Naive thymus-derived CD8-positive, alpha-beta T cell (primary cell): Measurements from ENCODE around the gene WBP2. TPM values are rescaled to one million over a fixed set of nuclear protein-coding genes. Genes with fewer than 3 reads are reported as not detected.

Experiments
- ATAC-seq, 2 donors: fragments of 150-1000 bp; cut with Tn5 transposase in 1 of 2; sonication (Bioruptor Pico), chemical (Tn5 transposase) in 1 of 2; 1 replicate in 1 of 2; 2 replicates in 1 of 2; pipeline ENCODE4 v1.10.0; 2021; ENCODE audit warnings: mild to moderate bottlenecking in 2 of 2, moderate library complexity in 2 of 2
- POLR2A ChIA-PET: fragments of 350-600 bp; sonication (Branson Sonifier 250); formaldehyde crosslinking; loops from one replicate; lab custom pipeline; 2021; ENCODE audit warnings: antibody characterized with exemption; lab: Charles Lee
- DNase-seq, 10 donors: peaks; one replicate each; pipeline versions ENCODE4 v3.0.0 to v3.0.0-alpha.2; 2020 to 2022
- H3K27ac Mint-ChIP-seq, 10 donors: one replicate each; pipeline ENCODE4 v1.8.0; 2020 to 2022; ENCODE audit warnings: mild to moderate bottlenecking in 10 of 10, mixed read lengths in 10 of 10, moderate library complexity in 4 of 10, inconsistent platforms in 1 of 10
- H3K27me3 Mint-ChIP-seq, 5 donors: one replicate each; pipeline ENCODE4 v1.8.0; 2021 to 2022; ENCODE audit warnings: mixed read lengths in 5 of 5
- H3K36me3 Mint-ChIP-seq, 3 donors: one replicate each; pipeline ENCODE4 v1.8.0; 2020 to 2022; ENCODE audit warnings: mixed read lengths in 3 of 3, mild to moderate bottlenecking in 2 of 3, inconsistent platforms in 1 of 3
- H3K4me1 Mint-ChIP-seq, 4 donors: one replicate each; pipeline ENCODE4 v1.8.0; 2021 to 2022; ENCODE audit warnings: mixed read lengths in 4 of 4
- H3K4me3 Mint-ChIP-seq, 10 donors: one replicate each; pipeline ENCODE4 v1.8.0; 2020 to 2022; ENCODE audit warnings: mild to moderate bottlenecking in 10 of 10, mixed read lengths in 10 of 10, moderate library complexity in 6 of 10, inconsistent platforms in 1 of 10
- H3K9me3 Mint-ChIP-seq, 9 donors: one replicate each; pipeline ENCODE4 v1.8.0; 2020 to 2022; ENCODE audit warnings: mixed read lengths in 9 of 9, mild to moderate bottlenecking in 3 of 9, inconsistent platforms in 1 of 9, moderate library complexity in 1 of 9
- polyA plus RNA-seq, 3 donors: library from polyadenylated mRNA; unstranded; fragments of 300-500 nt; fragmentation: Illumina TruSeq; gene quantifications; one replicate each; pipeline ENCODE4 v1.2.3, GENCODE V29; 2021
- total RNA-seq, 8 experiments: library from RNA in 2 of 8; stranded (reverse) in 2 of 8; gene quantifications; one replicate each; pipeline ENCODE4 v1.2.3 and lab custom pipeline; 2021 to 2026

Gene WBP2
- total and polyA plus RNA-seq, 5 experiments from 2014 or later = 58.1 to 156 (median 95.1) TPM

DNA sequence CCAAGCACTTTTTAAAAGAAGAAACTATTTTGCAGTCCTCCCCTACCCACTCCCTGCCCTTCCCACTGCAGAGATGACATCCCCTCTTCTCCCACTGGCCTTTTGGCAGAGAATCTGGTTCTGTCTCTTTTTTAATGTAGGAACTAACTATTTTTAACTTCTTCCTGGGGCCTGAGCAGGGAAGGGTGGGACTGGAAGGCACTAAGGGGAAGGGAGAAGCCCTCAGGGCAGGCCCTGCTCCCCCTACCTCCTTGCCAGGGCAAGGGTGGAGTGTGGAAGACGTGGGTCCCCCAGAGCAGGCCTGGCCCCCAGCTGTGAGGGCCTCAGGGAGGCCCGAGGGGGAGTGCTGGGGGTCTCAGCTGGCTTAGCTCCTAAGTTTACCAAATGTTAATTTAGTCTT lies 30.5 kb downstream of the WBP2 start:
- DNase-seq (no peak), ATAC-seq (no peak)
- Mint-ChIP-seq H3K4me1 (peaks cover 9 to 42% (median 29%) of the 10 kb centered on the region in 4 donors), H3K27ac (peak overlapping the region in 4 of 10 donors; percentile 8 to 53 (median 24)), H3K4me3 (no peak overlapping the region), H3K27me3 (no peaks in the 10 kb centered on the region), H3K36me3 (peaks cover 0 to 33% (median under 1%) of the 10 kb centered on the region in 3 donors), H3K9me3 (no peaks in the 10 kb centered on the region)
- POLR2A ChIA-PET = interaction anchor here (0.8 to 2.3 kb wide), 4 partner anchors 10 to 48 kb away, joined by 3 to 8 read pairs (median 6); partner anchors contain the start of gene UNC13D

DNA sequence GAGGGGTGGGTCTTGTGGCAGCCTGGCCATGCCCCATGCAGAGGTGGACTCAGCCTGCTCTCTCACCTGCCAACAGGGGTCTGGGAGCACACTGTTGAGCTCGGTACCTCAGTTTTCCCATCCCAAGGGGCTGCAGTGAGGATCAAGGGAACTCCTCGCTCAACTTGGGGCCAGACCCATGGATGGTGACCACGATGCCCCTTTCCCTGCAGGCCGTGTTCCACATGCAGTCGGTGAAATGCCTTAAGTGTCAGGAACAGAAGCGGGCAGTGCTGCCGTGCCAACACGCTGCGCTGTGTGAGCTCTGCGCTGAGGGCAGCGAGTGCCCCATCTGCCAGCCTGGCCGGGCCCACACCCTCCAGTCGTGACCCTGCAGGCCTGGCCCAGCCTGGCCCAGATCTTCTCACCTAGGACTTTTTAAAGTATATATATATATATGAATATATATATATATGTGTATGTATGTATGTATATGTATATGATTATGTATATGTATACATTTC lies 31.0 kb downstream of the WBP2 start:
- Mint-ChIP-seq H3K27me3 (no peaks in the 10 kb centered on the region), H3K27ac (peak overlapping the region in 4 of 10 donors; percentile 20 to 78 (median 40)), H3K9me3 (no peaks in the 10 kb centered on the region), H3K4me1 (peaks cover 9 to 42% (median 29%) of the 10 kb centered on the region in 4 donors), H3K4me3 (no peak overlapping the region), H3K36me3 (peaks cover 0 to 36% (median 3%) of the 10 kb centered on the region in 3 donors)
- POLR2A ChIA-PET = interaction anchor here (0.8 to 2.9 kb wide), 4 partner anchors 8 to 48 kb away, joined by 3 to 22 read pairs (median 12); partner anchors contain the start of gene UNC13D
- no peak for ATAC-seq
- no peak for DNase-seq

DNA sequence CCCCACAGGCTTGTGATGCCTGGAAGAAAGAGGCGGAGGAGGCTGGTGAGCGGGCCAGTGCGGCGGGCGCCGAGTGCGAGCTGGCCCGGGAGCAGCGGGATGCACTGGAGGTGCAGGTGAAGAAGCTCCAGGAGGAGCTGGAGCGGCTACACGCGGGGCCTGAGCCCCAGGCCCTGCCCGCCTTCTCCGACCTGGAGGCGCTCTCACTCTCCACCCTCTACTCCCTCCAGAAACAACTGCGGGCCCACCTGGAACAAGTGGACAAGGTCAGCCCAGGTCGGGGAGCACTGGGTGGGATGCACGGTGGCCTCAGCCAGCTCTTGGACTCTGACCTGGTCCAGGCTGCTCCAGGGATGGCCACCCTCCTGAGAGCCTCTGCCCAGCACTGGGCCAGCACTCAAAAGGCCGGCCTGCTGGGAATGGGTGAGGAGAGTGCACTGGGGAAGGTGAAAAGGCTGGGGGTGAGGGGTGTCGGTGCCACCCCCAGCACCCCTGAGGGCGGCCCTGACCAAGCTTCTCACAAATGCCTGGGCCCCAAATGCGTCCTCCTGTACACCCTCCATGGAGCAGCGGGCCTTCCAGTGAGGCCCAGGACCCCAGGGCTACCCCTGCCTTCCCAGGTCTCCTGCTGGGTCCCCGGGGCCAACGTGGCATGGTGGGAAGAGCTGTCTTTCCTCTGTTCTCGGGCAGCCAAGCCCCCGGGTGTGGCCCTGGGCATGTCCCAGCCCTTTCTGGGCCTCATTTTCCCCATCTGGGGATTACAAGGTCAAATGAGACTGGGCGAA lies 31.7 kb downstream of the WBP2 start:
- no peak for ATAC-seq
- no peaks in the 10 kb centered on the region for H3K9me3 Mint-ChIP-seq
- H3K4me3 Mint-ChIP-seq = no peak overlapping the region
- H3K27me3 Mint-ChIP-seq = no peaks in the 10 kb centered on the region
- H3K27ac Mint-ChIP-seq = peak overlapping the region in 3 of 10 donors; percentile 31 to 78 (median 48)
- POLR2A ChIA-PET = interaction anchor here (0.6 to 2.9 kb wide), 10 partner anchors 9 to 73 kb away, joined by 3 to 22 read pairs (median 6); partner anchors contain the start of genes TRIM65 and WBP2
- peaks cover 0 to 43% (median 4%) of the 10 kb centered on the region in 3 donors for H3K36me3 Mint-ChIP-seq
- H3K4me1 Mint-ChIP-seq = peaks cover 11 to 42% (median 29%) of the 10 kb centered on the region in 4 donors
- DNase-seq = no peak

DNA sequence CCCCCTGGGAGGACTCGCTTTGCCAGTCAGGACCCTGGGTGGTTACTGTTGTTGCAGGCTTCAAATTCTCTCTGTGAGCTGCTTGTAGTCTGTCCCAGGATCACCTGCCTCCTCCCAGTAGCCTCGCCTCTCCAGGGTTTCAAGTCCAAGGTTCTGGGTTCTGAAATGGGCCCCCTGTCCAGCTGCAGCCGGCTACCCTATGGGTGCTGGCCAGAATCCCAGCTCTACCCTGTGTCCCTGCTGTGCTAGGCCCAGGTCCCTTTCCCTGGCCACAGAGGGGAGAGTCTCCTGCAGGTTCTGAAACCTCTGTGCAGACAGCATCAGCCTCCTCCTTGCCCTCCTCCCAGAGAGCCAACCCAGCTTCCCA lies 32.4 kb downstream of the WBP2 start:
- H3K27ac Mint-ChIP-seq = peak overlapping the region in 4 of 10 donors; percentile 8 to 92 (median 74)
- no peaks in the 10 kb centered on the region for H3K27me3 Mint-ChIP-seq
- DNase-seq = no peak
- H3K36me3 Mint-ChIP-seq = peaks cover 0 to 40% (median 4%) of the 10 kb centered on the region in 3 donors
- peaks cover 11 to 36% (median 23%) of the 10 kb centered on the region in 4 donors for H3K4me1 Mint-ChIP-seq
- no peak for ATAC-seq
- peak overlapping the region in 1 of 10 donors; percentile 56 for H3K4me3 Mint-ChIP-seq
- no peaks in the 10 kb centered on the region for H3K9me3 Mint-ChIP-seq
- POLR2A ChIA-PET = interaction anchor here (0.8 to 2.9 kb wide), 13 partner anchors 10 to 74 kb away, joined by 3 to 22 read pairs (median 7); partner anchors contain the start of genes TRIM65, UNC13D, UNK and WBP2

DNA sequence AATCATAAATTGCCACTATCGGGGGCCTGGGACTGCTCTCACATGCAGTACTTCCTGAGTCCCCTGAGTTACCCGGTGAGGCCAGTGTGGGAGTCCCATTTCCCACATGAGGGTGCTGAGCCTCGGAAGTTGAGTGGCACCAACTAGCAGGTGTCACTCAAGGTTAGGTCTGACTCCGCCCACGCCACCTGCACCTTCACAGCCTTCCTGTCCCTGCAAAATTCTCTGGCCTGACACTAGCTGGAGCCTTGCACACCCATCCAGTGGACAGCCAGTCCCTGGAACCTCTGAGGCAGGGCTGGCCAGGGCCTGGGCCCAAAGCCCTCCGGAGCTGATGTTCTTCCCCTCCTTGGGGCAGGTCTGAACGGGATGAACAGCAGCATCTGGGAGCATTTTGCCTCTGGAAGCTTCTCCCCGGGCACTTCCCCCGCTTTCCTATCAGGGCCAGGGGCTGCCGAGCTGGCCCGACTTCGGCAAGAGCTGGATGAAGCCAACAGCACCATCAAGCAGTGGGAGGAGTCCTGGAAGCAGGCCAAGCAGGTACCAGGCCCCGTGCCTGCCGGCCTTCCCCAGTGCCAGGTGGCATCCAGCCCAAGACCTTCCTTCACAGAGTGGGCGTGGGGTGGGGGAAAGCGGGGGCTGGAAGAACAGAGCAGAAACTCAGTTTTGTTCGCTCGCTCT lies 32.9 kb downstream of the WBP2 start:
- POLR2A ChIA-PET = interaction anchor here (0.8 to 2.9 kb wide), 15 partner anchors 10 to 74 kb away, joined by 3 to 22 read pairs (median 5); partner anchors contain the start of genes TRIM65, UNC13D, UNK and WBP2
- no peaks in the 10 kb centered on the region for H3K9me3 Mint-ChIP-seq
- H3K27me3 Mint-ChIP-seq = no peaks in the 10 kb centered on the region
- peak overlapping the region; percentile 81 to 93 (median 90) for H3K27ac Mint-ChIP-seq
- H3K4me3 Mint-ChIP-seq = peak overlapping the region in 8 of 10 donors; percentile 14 to 77 (median 54)
- peak in 8 of 10 donors; percentile 20 to 80 (median 43) for DNase-seq
- peaks cover 0 to 40% (median 4%) of the 10 kb centered on the region in 3 donors for H3K36me3 Mint-ChIP-seq
- ATAC-seq = peak; percentile 78 to 95
- H3K4me1 Mint-ChIP-seq = peaks cover 11 to 31% (median 20%) of the 10 kb centered on the region in 4 donors

DNA sequence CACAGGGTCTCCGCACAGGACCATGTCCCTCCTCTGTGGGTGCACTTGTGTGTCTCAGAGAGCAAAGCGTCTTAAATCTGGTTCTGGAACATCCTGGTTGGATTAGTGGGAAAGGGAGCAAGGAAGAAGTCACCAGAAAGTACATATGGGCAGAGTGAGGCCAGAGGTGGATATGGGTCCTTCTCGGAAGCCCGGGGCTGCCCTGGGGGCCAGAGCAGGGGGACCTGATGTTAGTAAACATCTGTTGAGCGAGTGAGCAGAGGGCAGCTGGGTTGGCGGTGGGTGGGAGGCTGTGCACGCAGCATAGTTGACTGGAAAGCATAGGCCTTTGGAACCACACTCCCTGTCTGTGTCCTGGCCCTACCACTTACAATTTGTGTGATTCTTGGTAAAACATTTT lies 33.6 kb downstream of the WBP2 start:
- Mint-ChIP-seq H3K9me3 (no peaks in the 10 kb centered on the region), H3K27ac (peak overlapping the region; percentile 81 to 93 (median 90)), H3K4me3 (peak overlapping the region in 6 of 10 donors; percentile 3 to 77 (median 58)), H3K36me3 (peaks cover 0 to 42% (median 4%) of the 10 kb centered on the region in 3 donors), H3K27me3 (no peaks in the 10 kb centered on the region), H3K4me1 (peaks cover 11 to 26% (median 15%) of the 10 kb centered on the region in 4 donors)
- ATAC-seq = peak in 1 of 2 donors; percentile 11
- POLR2A ChIA-PET = interaction anchor here (0.8 to 2.9 kb wide), 12 partner anchors 8 to 75 kb away, joined by 3 to 22 read pairs (median 7); partner anchors contain the start of genes TRIM65, UNC13D, UNK and WBP2
- no peak for DNase-seq

DNA sequence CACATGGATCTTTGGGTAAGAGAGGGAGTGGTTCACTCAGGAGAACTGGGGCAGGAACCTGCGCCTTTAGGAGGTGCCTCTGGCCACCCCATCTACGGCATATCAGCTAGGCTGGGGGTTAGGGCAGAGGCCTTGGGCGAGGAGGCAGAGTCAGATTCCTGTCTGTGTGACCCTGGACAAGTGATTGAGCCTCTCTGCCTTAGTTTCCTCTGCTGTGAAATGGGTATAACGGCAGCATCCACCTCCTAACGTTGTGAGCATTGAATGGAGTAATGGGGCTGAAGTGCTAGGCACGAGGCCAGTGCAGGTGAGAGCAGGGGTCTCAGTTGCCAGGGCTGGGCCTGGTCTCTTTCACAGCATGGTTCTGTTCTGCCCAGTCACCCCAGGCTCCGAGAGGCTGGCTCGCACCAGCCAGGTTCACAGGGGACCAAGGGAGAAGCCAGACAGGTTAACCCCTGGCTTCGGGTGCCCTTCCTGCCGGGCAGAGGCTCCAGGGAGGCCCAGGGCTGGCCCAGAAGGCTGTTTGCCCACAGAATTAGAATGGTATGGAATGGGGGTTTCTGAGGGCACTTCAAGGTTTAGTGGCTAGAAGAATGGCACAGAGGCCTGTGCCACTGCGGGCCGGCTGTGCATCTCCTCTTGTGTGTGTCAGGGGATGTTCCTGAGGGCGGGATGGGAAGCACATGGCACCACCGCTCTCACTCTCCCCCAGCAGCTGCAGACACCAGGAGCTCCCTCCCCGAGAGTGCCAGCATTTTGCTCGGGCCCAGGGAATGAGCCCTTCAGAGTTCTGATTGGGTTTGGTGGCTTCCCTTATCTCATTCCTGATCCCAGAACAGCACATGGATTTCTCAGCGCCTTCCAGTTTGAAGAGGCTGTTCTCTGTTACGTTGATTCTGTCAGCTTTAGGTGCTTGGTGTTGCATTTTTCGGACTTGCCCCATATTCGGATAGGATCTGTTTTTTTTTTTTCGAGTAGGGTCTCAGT lies 34.7 kb downstream of the WBP2 start:
- peak overlapping the region in 9 of 10 donors; percentile 14 to 88 (median 57) for H3K27ac Mint-ChIP-seq
- H3K9me3 Mint-ChIP-seq = no peaks in the 10 kb centered on the region
- H3K27me3 Mint-ChIP-seq = no peaks in the 10 kb centered on the region
- H3K36me3 Mint-ChIP-seq = peaks cover 0 to 46% (median 4%) of the 10 kb centered on the region in 3 donors
- POLR2A ChIA-PET = interaction anchor here (0.7 to 1.8 kb wide), 5 partner anchors 10 to 44 kb away, joined by 4 to 5 read pairs (median 4); no protein-coding TSS in a partner anchor
- ATAC-seq (no peak), DNase-seq (no peak)
- peaks cover 11 to 24% (median 15%) of the 10 kb centered on the region in 4 donors for H3K4me1 Mint-ChIP-seq
- no peak overlapping the region for H3K4me3 Mint-ChIP-seq

DNA sequence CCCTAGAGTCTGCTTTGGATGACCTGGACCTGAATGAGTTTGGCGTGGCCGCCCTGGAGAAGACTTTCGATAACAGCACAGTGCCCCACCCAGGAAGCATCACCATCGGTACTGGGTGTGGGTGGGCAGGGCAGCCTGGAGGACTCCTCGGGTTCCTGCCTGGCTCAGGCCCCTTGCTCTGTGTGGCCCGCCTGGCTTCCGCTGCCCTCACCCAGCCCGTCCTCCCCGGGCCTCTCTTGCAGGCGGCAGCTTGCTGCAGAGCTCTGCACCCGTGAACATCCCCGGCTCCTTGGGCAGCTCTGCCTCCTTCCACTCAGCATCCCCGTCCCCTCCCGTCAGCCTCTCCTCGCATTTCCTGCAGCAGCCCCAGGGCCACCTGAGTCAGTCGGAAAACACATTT lies 35.5 kb downstream of the WBP2 start:
- POLR2A ChIA-PET = interaction anchor here (0.6 to 1.8 kb wide), 4 partner anchors 18 to 41 kb away, joined by 3 to 5 read pairs (median 4); no protein-coding TSS in a partner anchor
- no peak for ATAC-seq
- Mint-ChIP-seq H3K4me3 (no peak overlapping the region), H3K27ac (peak overlapping the region in 1 of 10 donors; percentile 65), H3K9me3 (no peaks in the 10 kb centered on the region), H3K27me3 (no peaks in the 10 kb centered on the region), H3K4me1 (peaks cover 11 to 22% (median 15%) of the 10 kb centered on the region in 4 donors), H3K36me3 (peaks cover 0 to 52% (median 4%) of the 10 kb centered on the region in 3 donors)
- DNase-seq = no peak

DNA sequence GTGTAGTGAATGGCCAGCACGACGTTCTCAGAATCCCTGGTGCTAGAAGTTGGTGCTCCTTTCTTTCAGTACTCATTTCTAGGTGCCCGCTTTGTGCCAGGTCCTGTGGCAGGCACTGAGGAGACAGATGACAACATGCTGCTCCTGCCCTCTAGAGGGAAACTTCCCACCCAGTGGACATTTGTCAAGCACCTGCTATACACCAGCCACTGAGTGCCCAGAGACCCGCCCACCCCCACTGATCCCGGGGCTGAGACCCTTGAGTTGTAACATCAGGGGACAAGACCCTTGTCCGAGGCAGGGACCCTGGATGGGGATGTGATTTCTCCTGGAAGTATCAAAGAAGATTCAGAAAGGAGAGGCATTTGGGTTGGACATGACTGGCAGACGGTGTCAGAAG lies 36.0 kb downstream of the WBP2 start:
- peak overlapping the region in 7 of 10 donors; percentile 4 to 82 (median 52) for H3K27ac Mint-ChIP-seq
- peaks cover 11 to 21% (median 15%) of the 10 kb centered on the region in 4 donors for H3K4me1 Mint-ChIP-seq
- H3K9me3 Mint-ChIP-seq = no peaks in the 10 kb centered on the region
- no peaks in the 10 kb centered on the region for H3K27me3 Mint-ChIP-seq
- peaks cover 0 to 56% (median 6%) of the 10 kb centered on the region in 3 donors for H3K36me3 Mint-ChIP-seq
- ATAC-seq (no peak), DNase-seq (no peak)
- POLR2A ChIA-PET = interaction anchor here (0.6 to 1.8 kb wide), 3 partner anchors 18 to 41 kb away, joined by 3 to 5 read pairs (median 4); no protein-coding TSS in a partner anchor
- no peak overlapping the region for H3K4me3 Mint-ChIP-seq

DNA sequence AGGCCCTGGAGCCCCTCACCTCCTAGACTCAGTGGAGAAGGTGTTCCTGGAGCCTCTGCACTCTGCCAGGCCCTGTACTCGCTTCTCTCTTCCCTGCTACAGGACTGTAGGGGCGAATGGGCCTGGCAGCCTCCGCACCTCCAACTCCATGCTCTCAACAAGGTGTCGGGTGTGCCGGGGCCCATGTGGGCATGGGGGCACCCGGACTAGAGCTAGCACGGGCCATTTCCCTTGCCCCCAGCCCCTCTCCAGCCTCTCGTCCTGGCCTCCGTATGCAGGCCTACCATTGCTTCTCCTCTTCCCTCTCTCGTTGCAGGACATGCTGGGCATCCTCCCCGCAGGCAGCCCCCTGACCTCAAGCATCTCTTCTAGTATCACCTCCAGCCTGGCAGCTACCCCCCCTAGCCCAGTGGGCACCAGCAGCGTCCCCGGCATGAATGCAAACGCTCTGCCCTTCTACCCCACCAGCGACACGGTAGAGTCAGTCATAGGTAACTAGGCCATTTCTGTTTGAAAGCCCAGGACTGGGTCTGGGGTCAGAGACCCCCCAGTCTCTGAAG lies 36.7 kb downstream of the WBP2 start:
- ATAC-seq = no peak
- peaks cover 0 to 58% (median 9%) of the 10 kb centered on the region in 3 donors for H3K36me3 Mint-ChIP-seq
- POLR2A ChIA-PET = interaction anchor here (1.0 kb wide), 1 partner anchor 31 kb away, joined by 5 read pairs; no protein-coding TSS in a partner anchor
- peak overlapping the region in 7 of 10 donors; percentile 44 to 72 (median 65) for H3K27ac Mint-ChIP-seq
- no peaks in the 10 kb centered on the region for H3K27me3 Mint-ChIP-seq
- no peak overlapping the region for H3K4me3 Mint-ChIP-seq
- no peaks in the 10 kb centered on the region for H3K9me3 Mint-ChIP-seq
- peaks cover 11 to 20% (median 15%) of the 10 kb centered on the region in 4 donors for H3K4me1 Mint-ChIP-seq
- peak in 1 of 10 donors; percentile 45 for DNase-seq
